Activated CD4-positive, alpha-beta T cell treated with anti-CD3 and anti-CD28 coated beads, Interleukin-2, Interleukin-4, amounts not matched to agents 100 ng/mL and 50 ng/mL, durations not matched to agents 16 hours and 8 hours (primary cell): Measurements from ENCODE around the gene BTNL8.

Experiments used
- DNase-seq: peaks from one replicate; pipeline ENCODE4 v3.0.0-alpha.2; 2020; ENCODE audit warnings: low spot score

The BTNL8 gene

GRCh38 chr5:180959661-180960060 lies 60.7 kb downstream of the BTNL8 start:
- no peak for DNase-seq

GRCh38 chr5:180960209-180960608 lies 61.2 kb downstream of the BTNL8 start:
- no peak for DNase-seq

- no peak for DNase-seq
Measured at GRCh38 chr5:180969406-180969805, 70.4 kb downstream of the BTNL8 start.

GRCh38 chr5:180970336-180970735 lies 71.4 kb downstream of the BTNL8 start:
- DNase-seq = no peak

GRCh38 chr5:180970875-180971274 lies 71.9 kb downstream of the BTNL8 start:
- no peak for DNase-seq

- DNase-seq = no peak
Measured at GRCh38 chr5:180974612-180975315, 75.8 kb downstream of the BTNL8 start.

GRCh38 chr5:180975338-180975737 lies 76.4 kb downstream of the BTNL8 start:
- no peak for DNase-seq

- no peak for DNase-seq
Measured at GRCh38 chr5:180976518-180976917, 77.6 kb downstream of the BTNL8 start.

GRCh38 chr5:180977852-180978251 lies 78.9 kb downstream of the BTNL8 start:
- no peak for DNase-seq

GRCh38 chr5:180982008-180982741 lies 83.2 kb downstream of the BTNL8 start:
- no peak for DNase-seq

- no peak for DNase-seq
Measured at GRCh38 chr5:180988016-180988415, 89.1 kb downstream of the BTNL8 start.

- DNase-seq = no peak
Measured at GRCh38 chr5:180988592-180988991, 89.6 kb downstream of the BTNL8 start, which contains the start of gene BTNL3. Gene BTNL3 (plus strand): TSS chr5:180988846. CDS start chr5:180989029, 183 bp downstream.

- no peak for DNase-seq
Measured at GRCh38 chr5:180990086-180990881, 91.3 kb downstream of the BTNL8 start.

GRCh38 chr5:180990882-180991242 lies 91.9 kb downstream of the BTNL8 start:
- no peak for DNase-seq
